Measurements from ENCODE around the gene TMEM248.
A peak's percentile ranks its signal among the peaks of the same experiment; 100 is the strongest.
"Not testable (repeated sequence)": the region's sequence is repeated elsewhere in the genome, so short reads cannot be mapped to it uniquely, and the experiment has no call there.

TMEM248 gene

GRCh38 chr7:66886152-66886551, 34.9 kb upstream of the TMEM248 start:
- H3K4me3 ChIP-seq (ENCODE audit: low read length) = no peak overlapping the region
- no peak for TF ChIP-seq CTCF (conservative IDR thresholded peaks at IDR 0.05; ENCODE audit: low read length)
- peak; percentile 5 for DNase-seq (ENCODE audit: low read depth)

GRCh38 chr7:66888223-66888622, 32.8 kb upstream of the TMEM248 start:
- DNase-seq (ENCODE audit: low read depth); H3K4me3 ChIP-seq (ENCODE audit: low read length): not testable (repeated sequence)

GRCh38 chr7:66894463-66895080, 26.5 kb upstream of the TMEM248 start:
- DNase-seq (ENCODE audit: low read depth) = peak; percentile 9
- H3K4me3 ChIP-seq (ENCODE audit: low read length) = no peak overlapping the region
- no peak for TF ChIP-seq CTCF (conservative IDR thresholded peaks at IDR 0.05; ENCODE audit: low read length)

- no peak for TF ChIP-seq CTCF (conservative IDR thresholded peaks at IDR 0.05; ENCODE audit: low read length)
- no peak for DNase-seq (ENCODE audit: low read depth)
- H3K4me3 ChIP-seq (ENCODE audit: low read length) = no peak overlapping the region
Observed at GRCh38 chr7:66896441-66896840, 24.6 kb upstream of the TMEM248 start.

GRCh38 chr7:66899552-66900280, 21.3 kb upstream of the TMEM248 start:
- DNase-seq (ENCODE audit: low read depth) = no peak
- no peak for TF ChIP-seq CTCF (conservative IDR thresholded peaks at IDR 0.05; ENCODE audit: low read length)
- no peak overlapping the region for H3K4me3 ChIP-seq (ENCODE audit: low read length)

GRCh38 chr7:66901941-66902843, 18.8 kb upstream of the TMEM248 start:
- no peak overlapping the region for H3K4me3 ChIP-seq (ENCODE audit: low read length)
- no peak for DNase-seq (ENCODE audit: low read depth)
- no peak for TF ChIP-seq CTCF (conservative IDR thresholded peaks at IDR 0.05; ENCODE audit: low read length)

- TF ChIP-seq CTCF (conservative IDR thresholded peaks at IDR 0.05; ENCODE audit: low read length) = no peak
- no peak for DNase-seq (ENCODE audit: low read depth)
- no peak overlapping the region for H3K4me3 ChIP-seq (ENCODE audit: low read length)
Observed at GRCh38 chr7:66902844-66903180, 18.2 kb upstream of the TMEM248 start.

Measured in AG10803 (cell line).